SK-N-SH treated with all-trans-retinoic acid at 6 μM for 48 hours (cell line): ENCODE data around the gene HSPA8.

Source experiments
- ARNTL ChIP-seq: fragments of 450-650 bp; formaldehyde crosslinking; IDR thresholded peaks from 2 replicates; pipeline ENCODE4 v1.5.0; 2020; ENCODE audit warnings: low read depth, mild to moderate bottlenecking, moderate library complexity, borderline replicate concordance
- CSDC2 ChIP-seq: fragments of 250-450 bp; sonication (Bioruptor Pico); IDR thresholded peaks from 2 replicates; pipeline ENCODE4 v1.5.0; 2020; ENCODE audit warnings: mild to moderate bottlenecking, moderate library complexity
- ZFP30 ChIP-seq: fragments of 450-650 bp; formaldehyde crosslinking; IDR thresholded peaks from 2 replicates; pipeline ENCODE4 v1.5.0; 2022; ENCODE audit warnings: mild to moderate bottlenecking, moderate library complexity
- TF ChIP-seq, protein P1 (sequence below): fragments of 250-450 bp; sonication (Bioruptor Pico); IDR thresholded peaks from 2 replicates; pipeline ENCODE4 v1.5.0; 2020; ENCODE audit warnings: mild to moderate bottlenecking, moderate library complexity

DNA sequence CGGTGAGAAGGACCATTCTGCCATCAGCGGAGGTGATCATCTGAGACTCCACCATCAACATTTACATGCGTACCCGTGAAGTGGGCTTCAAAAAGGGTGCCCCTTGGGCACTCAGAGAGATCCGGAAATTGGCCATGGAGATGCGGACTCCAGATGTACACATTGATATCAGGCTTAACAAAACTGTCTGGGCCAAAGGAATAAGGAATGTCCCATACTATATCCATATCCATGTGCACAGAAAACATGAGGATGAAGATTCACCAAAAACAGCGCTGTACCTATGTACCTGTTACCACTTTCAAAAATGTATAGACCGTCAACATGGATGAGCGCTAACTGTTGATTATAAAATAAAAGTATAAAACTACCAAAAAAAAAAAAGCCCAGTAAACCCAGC is 10.8 kb downstream of the HSPA8 start:
- no peak for TF ChIP-seq ARNTL
- TF ChIP-seq, protein P1, sequence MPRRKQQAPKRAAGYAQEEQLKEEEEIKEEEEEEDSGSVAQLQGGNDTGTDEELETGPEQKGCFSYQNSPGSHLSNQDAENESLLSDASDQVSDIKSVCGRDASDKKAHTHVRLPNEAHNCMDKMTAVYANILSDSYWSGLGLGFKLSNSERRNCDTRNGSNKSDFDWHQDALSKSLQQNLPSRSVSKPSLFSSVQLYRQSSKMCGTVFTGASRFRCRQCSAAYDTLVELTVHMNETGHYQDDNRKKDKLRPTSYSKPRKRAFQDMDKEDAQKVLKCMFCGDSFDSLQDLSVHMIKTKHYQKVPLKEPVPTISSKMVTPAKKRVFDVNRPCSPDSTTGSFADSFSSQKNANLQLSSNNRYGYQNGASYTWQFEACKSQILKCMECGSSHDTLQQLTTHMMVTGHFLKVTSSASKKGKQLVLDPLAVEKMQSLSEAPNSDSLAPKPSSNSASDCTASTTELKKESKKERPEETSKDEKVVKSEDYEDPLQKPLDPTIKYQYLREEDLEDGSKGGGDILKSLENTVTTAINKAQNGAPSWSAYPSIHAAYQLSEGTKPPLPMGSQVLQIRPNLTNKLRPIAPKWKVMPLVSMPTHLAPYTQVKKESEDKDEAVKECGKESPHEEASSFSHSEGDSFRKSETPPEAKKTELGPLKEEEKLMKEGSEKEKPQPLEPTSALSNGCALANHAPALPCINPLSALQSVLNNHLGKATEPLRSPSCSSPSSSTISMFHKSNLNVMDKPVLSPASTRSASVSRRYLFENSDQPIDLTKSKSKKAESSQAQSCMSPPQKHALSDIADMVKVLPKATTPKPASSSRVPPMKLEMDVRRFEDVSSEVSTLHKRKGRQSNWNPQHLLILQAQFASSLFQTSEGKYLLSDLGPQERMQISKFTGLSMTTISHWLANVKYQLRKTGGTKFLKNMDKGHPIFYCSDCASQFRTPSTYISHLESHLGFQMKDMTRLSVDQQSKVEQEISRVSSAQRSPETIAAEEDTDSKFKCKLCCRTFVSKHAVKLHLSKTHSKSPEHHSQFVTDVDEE (CRISPR knock-in tag): no peak
- TF ChIP-seq ZFP30: no peak
- TF ChIP-seq CSDC2 (CRISPR knock-in tag): no peak
